HUES48 (cell line): ENCODE measurements around the gene YPEL5.

Source experiments
- H3K27ac ChIP-seq: one replicate; pipeline ENCODE4 v1.7.0; 2013; ENCODE audit warnings: low read depth, low read length, inconsistent platforms
- H3K27me3 ChIP-seq: 2 replicates; pipeline ENCODE4 v1.6.1; 2013; ENCODE audit warnings: mild to moderate bottlenecking, low read length; ENCODE audit not compliant: control insufficient read depth, insufficient read depth
- H3K36me3 ChIP-seq: 2 replicates; pipeline ENCODE4 v1.6.1; 2013; ENCODE audit warnings: low read length; ENCODE audit not compliant: control insufficient read depth, insufficient read depth
- H3K4me1 ChIP-seq: 2 replicates; pipeline ENCODE4 v1.6.1; 2013; ENCODE audit warnings: mild to moderate bottlenecking, low read length; ENCODE audit not compliant: control insufficient read depth, insufficient read depth
- H3K4me3 ChIP-seq: 2 replicates; pipeline ENCODE4 v1.5.1; 2013; ENCODE audit warnings: mild to moderate bottlenecking, low read depth, low read length
- H3K9ac ChIP-seq: 2 replicates; pipeline ENCODE4 v1.6.1; 2013; ENCODE audit warnings: mild to moderate bottlenecking, low read depth, low read length, moderate library complexity
- H3K9me3 ChIP-seq: 2 replicates; pipeline ENCODE4 v1.6.1; 2013; ENCODE audit warnings: low read length; ENCODE audit not compliant: control insufficient read depth, insufficient read depth

The YPEL5 gene

DNA sequence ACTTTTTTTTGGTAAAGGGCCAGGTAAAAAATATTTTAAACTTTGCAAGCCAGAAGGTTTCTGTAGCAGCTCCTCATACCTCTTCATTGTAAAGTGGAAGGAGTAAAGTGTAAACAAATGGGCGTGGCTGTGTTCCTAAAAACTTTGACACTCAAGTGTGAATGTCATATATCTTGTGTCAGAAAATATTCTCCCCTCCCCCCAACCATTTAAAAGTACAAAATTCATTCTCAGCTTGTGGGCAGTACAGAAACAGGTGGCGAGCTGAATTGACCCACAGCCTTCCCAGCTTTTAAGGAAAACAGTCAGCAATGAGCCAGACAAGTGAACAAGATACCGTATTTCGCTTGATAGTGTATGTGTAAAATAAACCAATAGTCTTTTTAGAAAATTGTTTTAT lies 4.0 kb downstream of the YPEL5 start:
- Histone ChIP-seq H3K27ac (peak overlapping the region; percentile 95), H3K9ac (no peak overlapping the region), H3K4me3 (no peak overlapping the region), H3K4me1 (peaks cover 40% of the 10 kb centered on the region), H3K9me3 (no peaks in the 10 kb centered on the region), H3K27me3 (0 out of 2 replicates have a peak, but pooled peaks cover 1% of the 10 kb centered on the region), H3K36me3 (no peaks in the 10 kb centered on the region; the same call in 1 of the 2 replicates)

- H3K27me3 ChIP-seq = no peaks in the 10 kb centered on the region
- H3K9ac ChIP-seq = no peak overlapping the region
- no peak overlapping the region for H3K27ac ChIP-seq
- peaks cover 2% of the 10 kb centered on the region for H3K36me3 ChIP-seq
- no peaks in the 10 kb centered on the region for H3K9me3 ChIP-seq
- H3K4me1 ChIP-seq = peaks cover 37% of the 10 kb centered on the region
- H3K4me3 ChIP-seq = no peak overlapping the region
These were observed 5.6 kb downstream of the YPEL5 start for GRCh38 chr2:30152385-30152784.

DNA sequence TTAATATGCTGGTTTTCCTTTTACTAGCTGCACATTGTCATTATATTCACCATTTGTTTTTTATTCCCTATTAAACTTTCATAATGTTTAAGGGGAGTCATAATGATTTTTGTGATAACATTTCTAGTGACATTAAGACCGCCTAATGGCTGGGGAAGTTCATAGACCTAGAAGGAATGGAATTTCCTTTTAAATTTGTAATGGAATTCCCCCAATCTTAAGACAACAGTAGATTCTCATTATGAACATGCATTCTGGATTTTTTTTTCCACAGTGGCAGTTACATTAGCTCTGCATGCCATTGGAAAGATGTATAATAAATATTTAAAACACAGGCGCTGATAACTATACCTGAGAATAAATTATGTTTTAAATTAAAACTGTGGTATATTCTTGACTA lies 8.4 kb downstream of the YPEL5 start:
- Histone ChIP-seq H3K27me3 (no peaks in the 10 kb centered on the region), H3K9ac (no peak overlapping the region), H3K9me3 (no peaks in the 10 kb centered on the region), H3K4me1 (peaks cover 17% of the 10 kb centered on the region), H3K27ac (no peak overlapping the region), H3K36me3 (peaks cover 30% of the 10 kb centered on the region), H3K4me3 (no peak overlapping the region)

GRCh38 chr2:30155889-30156658 lies 9.3 kb downstream of the YPEL5 start:
- Histone ChIP-seq H3K4me3 (no peak overlapping the region), H3K36me3 (peaks cover 32% of the 10 kb centered on the region), H3K9me3 (no peaks in the 10 kb centered on the region), H3K27me3 (no peaks in the 10 kb centered on the region), H3K27ac (no peak overlapping the region), H3K4me1 (peaks cover 8% of the 10 kb centered on the region), H3K9ac (no peak overlapping the region)

DNA sequence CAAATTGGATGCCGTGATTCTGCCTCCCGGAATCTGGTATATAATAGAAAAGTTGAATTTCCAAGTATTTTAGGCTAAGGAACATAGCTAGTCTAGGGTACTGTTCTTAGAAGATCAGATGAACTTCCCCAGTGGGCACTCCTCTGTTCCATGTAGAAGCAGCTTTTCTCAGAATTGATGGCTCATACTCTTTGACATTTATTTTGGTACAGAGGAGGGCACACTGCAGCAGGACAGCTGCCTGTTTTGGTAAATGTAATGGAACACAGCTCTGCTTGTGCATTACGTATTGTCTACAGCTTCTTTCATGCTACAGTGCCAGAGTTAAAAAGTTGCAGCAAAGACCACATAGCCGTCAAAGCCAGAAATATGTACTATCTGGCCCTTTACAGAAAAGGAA lies 10.8 kb downstream of the YPEL5 start:
- no peak overlapping the region for H3K4me3 ChIP-seq
- no peaks in the 10 kb centered on the region for H3K9me3 ChIP-seq
- H3K9ac ChIP-seq = no peak overlapping the region
- H3K36me3 ChIP-seq = peaks cover 32% of the 10 kb centered on the region
- no peak overlapping the region for H3K27ac ChIP-seq
- peaks cover 4% of the 10 kb centered on the region; the same call in 1 of the 2 replicates for H3K4me1 ChIP-seq
- H3K27me3 ChIP-seq = no peaks in the 10 kb centered on the region

DNA sequence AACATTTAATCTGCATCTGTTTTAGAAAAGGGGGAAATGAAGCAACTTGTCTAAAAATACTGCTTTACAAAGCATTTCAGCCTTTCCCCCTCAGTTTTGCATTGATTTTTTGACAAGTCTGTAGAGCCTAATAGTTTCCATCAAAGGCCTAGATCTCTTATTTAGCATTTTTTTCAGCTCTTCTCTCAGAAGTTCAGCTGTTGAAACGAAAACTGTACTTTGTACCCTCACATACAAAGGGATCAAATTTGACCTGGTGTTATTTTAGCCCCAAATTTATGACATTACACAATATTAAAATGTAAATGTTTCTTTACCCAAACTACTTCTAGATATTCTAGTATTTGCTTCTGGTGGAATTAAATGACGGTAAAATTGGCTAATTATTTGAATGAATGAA lies 13.0 kb downstream of the YPEL5 start:
- Histone ChIP-seq H3K9ac (no peak overlapping the region), H3K4me3 (no peak overlapping the region), H3K27me3 (no peaks in the 10 kb centered on the region), H3K9me3 (no peaks in the 10 kb centered on the region), H3K36me3 (peaks cover 32% of the 10 kb centered on the region), H3K27ac (no peak overlapping the region), H3K4me1 (peaks cover 6% of the 10 kb centered on the region)

- H3K9me3 ChIP-seq = no peaks in the 10 kb centered on the region
- H3K27ac ChIP-seq = no peak overlapping the region
- no peak overlapping the region for H3K9ac ChIP-seq
- H3K27me3 ChIP-seq = no peaks in the 10 kb centered on the region
- H3K4me3 ChIP-seq = no peak overlapping the region
- H3K36me3 ChIP-seq = peaks cover 32% of the 10 kb centered on the region
- peaks cover 7% of the 10 kb centered on the region for H3K4me1 ChIP-seq
These were observed 15.3 kb downstream of the YPEL5 start for GRCh38 chr2:30161929-30162706.

GRCh38 chr2:30162806-30163205 lies 16.0 kb downstream of the YPEL5 start:
- Histone ChIP-seq H3K4me1 (peaks cover 7% of the 10 kb centered on the region), H3K27ac (no peak overlapping the region), H3K36me3 (peaks cover 26% of the 10 kb centered on the region), H3K9ac (no peak overlapping the region), H3K9me3 (no peaks in the 10 kb centered on the region), H3K4me3 (no peak overlapping the region), H3K27me3 (no peaks in the 10 kb centered on the region)

GRCh38 chr2:30164131-30164925 lies 17.5 kb downstream of the YPEL5 start:
- Histone ChIP-seq H3K9me3 (no peaks in the 10 kb centered on the region), H3K4me3 (no peak overlapping the region), H3K9ac (no peak overlapping the region), H3K27ac (no peak overlapping the region), H3K36me3 (peaks cover 11% of the 10 kb centered on the region), H3K4me1 (peaks cover 7% of the 10 kb centered on the region), H3K27me3 (no peaks in the 10 kb centered on the region)

- Histone ChIP-seq H3K9ac (no peak overlapping the region), H3K36me3 (peaks cover 4% of the 10 kb centered on the region; the same call in 1 of the 2 replicates), H3K27me3 (no peaks in the 10 kb centered on the region), H3K4me1 (peaks cover 7% of the 10 kb centered on the region), H3K27ac (no peak overlapping the region), H3K9me3 (no peaks in the 10 kb centered on the region), H3K4me3 (no peak overlapping the region)
These were observed 18.3 kb downstream of the YPEL5 start for GRCh38 chr2:30165050-30165520.
